Activated CD4-positive, alpha-beta T cell treated with anti-CD3 and anti-CD28 coated beads, Interleukin-10, Interleukin-2, amounts not matched to agents 100 ng/mL and 50 ng/mL, durations not matched to agents 16 hours and 8 hours (primary cell): ENCODE data around the gene ERI2.
"Not testable (repeated sequence)": the region's sequence is repeated elsewhere in the genome, so short reads cannot be mapped to it uniquely, and the experiment has no call there.

Experiments used
- DNase-seq: peaks from one replicate; pipeline ENCODE4 v3.0.0-alpha.2; 2020

ERI2 gene

DNA sequence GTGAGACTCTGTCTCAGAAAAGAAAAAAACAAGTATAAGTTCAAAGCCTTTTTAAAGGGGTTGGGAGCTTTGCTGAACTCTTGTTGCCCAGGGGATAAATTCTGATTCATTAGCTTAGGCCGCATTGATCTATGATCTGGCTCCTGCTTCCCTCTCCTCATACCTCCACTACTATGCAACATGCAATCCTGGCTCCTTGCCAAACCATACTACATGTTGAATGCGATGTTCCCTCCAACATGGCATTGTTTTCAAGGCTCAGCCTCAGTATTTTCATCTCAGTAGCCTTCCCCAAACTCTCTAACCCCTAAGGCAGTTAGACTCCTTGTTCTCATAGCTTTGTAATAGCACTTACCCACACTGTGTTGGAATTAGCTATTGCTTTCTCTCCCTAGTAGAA lies 6.2 kb upstream of the ERI2 start:
- no peak for DNase-seq

DNA sequence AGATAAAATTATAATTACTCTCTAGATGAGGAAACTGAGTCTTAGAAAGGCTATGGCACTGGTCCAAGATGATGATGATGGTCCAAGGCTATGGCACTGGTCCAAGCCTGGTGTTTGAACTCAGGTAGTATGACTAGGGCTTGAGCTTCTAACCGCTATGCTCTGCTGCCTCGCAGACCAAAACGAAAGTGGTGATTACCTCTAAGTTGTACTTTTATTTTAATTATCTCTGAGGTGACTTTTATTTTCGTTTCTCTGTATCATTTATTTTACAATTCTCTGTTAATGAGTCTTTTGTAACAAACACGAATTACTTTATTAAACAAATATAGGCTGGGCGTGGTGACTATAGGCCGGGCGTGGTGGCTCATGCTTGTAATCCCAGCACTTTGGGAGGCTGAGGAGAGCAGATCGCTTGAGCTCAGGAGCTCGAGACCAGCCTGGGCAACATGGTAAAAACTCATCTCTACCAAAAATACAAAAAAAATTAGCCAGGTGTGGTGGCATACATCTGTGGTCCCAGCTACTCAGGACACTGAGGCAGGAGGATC lies 5.7 kb upstream of the ERI2 start:
- DNase-seq, result no peak

DNA sequence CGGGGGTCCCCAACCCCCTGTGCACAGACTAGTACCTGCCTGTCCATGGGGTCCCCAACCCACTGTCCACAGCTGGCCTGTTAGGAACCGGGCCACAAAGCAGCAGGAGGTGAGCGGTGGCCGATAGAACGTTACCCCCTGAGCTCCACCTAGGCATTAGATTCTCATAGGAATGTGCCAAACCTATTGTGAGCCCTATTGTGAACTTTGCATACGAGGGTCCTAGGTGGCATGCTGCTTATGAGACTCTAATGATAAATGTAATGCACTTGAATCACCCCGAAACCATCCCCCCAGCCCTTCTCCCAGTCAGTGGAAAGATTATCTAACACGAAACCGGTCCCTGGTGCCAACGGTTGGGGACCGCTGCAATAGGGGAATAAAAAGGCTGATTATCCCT lies 1.6 kb upstream of the ERI2 start:
- DNase-seq, result no peak

DNA sequence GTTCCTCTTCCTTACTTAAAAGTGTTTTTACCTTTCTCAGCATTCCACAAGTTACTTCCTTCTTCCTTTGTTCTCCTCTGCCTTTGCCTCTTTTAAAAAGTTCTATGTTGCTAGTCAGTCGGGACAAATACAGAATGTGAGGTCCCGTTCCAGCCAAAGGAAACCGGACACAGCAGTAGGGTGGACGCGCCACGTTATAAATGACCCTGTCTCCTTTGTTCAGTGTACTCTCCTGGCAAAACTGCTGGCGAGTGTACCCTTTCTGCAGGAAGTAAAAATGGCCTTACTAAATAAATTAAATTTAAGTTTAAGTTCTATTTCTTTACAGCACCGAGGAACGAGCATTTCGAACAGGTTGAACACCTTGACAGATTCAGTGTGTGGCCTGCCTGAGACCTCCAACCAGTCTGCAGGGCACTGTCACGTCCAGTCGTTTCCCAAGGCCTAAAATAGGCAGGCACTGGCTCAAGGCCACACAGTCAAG lies 546 bp downstream of the ERI2 start:
- DNase-seq, result not testable (repeated sequence)

DNA sequence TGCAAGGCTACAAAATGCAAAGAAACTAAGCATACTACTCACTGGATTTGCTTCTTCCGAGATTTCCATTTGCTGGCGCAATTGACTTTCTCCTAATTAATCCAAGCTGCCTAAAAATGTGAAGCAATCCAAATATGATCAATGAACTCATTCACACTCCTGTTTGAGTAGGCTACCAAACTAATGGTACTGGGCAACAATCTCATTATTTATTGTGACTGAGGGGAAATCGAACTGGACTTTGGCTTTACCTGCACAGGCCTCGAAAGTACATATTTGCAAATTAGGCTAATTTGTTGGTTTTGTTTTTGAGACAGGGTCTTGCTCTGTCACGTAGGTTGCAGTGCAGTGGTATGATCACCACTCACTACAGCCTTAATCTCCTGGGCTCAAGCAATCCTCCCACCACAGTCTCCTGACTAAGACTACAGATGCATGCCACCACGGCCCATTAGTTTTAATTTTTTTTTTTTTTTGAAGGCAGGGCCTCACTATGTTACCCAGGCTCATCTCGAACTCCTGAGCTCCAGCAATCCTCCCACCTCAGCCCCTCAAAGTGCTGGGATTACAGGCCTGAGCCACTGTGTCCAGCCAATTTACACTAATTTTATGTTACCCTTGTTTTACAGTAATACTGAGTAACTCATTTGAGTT lies 2.6 kb downstream of the ERI2 start:
- no peak for DNase-seq

DNA sequence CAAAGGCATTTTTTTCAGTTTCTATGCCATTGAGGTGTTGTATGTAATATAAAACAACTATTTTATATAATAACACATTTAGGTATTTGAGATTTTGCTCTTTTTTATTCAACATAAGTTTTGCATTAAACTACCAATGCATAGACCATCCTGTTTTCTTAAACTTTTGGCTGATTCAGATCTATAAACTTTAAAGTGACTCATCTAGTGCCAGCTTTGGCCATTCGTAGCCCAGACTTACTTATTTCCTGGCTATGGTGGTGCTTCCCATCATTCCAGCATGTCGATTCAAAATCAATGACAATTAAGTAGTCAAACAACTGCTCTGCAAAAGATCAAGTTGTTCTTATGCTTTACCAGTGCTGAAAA lies 3.1 kb downstream of the ERI2 start:
- no peak for DNase-seq

DNA sequence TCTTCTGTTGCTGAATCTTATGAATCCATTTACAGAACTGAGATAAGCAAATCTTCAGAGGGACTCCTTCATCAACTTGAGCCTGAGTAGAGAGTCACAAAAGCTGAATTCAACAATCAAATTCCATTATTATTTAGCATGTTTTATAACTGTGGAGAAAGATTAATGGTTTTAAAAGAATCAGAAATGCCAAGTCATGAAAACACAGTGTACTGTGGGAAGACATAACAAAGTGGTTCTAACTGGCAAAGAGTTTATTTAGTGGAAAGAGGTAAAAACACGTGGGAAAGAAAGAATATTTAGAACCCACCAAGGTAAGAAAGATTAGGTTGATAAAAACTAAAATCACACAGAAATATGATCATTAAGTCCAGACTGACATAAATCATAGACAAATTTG lies 5.0 kb downstream of the ERI2 start:
- DNase-seq, result no peak

DNA sequence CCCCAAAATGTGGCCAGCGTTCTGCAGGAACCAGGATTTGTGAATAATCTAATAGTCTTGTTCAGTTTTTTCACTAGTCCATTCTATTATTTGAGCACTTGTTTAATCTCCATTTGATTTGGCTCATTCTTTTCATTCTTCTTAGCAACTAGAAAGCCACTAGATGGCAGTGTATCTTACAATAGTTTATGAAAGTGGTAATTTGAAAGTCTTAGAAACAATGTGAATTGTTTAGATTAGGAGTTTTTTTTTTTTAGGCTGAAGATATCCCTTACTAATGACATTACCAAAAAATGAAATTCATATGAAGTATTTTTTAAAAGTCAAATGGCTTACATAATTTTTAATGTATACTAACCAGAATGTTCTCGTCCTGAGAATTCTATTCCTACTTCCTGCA lies 6.7 kb downstream of the ERI2 start:
- no peak for DNase-seq

DNA sequence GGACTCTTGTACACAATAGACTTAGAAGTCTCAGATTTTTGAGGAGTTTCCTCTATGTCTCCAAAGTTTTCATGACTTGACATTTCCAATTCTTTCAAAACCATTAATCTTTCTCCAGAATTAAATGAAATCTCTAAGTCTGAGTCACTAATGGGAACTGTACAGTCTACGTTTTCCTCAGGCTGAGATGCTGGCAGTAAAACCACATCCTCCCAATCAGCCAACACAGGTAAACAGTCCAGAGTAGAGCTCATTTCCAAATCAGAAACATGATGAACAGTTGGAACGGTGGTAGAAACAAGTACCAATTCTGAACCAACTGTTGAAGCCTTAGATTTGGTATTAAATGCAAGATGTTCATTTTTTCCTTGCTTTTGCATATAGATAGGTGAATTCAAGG lies 7.9 kb downstream of the ERI2 start:
- DNase-seq, result no peak

DNA sequence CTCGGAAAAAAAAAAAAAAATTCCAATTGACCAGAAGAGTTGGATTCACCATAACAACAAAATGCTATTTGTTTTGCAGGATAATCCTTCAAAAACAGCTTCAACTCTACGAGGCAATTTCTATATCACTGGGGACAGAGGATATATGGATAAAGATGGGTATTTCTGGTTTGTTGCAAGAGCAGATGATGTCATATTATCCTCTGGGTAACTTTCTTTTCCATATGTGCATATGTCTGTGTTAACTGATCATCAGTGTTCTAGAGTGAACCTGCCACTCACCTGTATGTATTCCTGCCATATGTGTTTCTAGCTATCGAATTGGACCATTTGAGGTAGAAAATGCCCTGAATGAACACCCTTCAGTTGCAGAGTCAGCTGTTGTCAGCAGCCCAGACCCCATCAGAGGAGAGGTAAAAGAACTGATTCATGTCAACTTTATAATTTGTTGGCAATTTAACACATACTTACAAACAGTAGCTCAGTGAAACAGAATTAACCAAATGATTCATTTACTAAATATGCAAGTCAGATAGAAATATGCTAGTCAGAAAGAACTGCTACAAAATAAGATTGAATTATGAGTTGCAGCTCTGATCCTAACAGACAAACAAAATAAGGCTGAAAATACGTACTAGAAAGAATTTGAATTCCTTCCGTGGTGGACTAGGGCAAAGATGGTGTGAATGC lies 14.2 kb downstream of the ERI2 start:
- no peak for DNase-seq

DNA sequence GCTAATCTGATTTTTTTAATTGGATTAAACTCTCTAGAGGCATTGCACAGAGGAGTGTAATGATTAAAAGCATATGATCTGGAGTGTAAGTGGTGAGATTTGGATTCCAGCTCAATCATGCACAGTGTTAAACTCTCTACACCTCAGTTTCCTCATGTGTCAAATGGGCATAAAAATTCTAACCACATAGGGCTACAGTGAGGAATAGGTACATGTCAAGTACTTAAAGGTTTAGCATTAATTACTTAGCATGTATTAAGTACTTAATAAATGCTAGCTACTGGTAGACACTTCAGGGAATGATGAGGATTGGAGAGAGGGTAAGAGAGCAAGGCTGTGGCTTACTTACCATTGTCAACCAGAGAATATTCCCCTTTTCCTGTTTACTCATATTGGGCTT lies 17.1 kb downstream of the ERI2 start:
- DNase-seq, result no peak

DNA sequence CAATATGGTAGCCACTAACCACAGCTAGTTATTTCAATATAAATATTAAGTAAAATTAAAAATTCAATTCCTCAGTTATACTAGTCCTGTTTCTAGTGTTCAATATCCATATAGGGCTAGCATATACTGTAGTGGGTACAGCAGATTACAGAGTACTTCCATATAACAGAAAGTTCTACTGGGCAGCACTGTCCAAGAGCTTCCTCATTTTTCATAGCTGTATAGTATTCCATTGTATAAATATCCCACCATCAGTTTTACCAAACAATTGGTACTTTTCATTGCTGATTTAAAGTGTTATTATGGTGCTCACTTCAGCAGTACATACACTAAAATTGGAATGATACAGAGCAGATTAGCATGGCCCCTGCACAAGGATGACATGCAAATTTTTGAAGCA lies 22.1 kb downstream of the ERI2 start:
- no peak for DNase-seq

DNA sequence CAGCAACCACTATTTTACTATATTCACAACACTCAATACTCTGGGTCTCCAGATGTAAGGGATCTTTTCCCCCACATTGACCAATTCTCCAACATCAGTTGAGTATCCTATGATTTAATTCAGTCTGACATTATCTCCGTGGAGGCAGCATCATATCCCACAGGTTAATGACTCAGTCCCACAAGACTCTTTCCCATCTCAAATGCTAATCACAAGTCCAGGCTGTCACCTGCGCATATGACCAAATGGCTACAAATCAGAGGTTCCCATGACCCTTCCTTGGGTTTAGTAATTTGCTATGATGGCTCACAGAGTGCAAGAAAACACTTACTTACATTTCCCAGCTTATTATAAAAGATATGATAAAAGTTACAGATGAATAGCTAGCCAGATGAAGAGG lies 23.8 kb downstream of the ERI2 start:
- no peak for DNase-seq

DNA sequence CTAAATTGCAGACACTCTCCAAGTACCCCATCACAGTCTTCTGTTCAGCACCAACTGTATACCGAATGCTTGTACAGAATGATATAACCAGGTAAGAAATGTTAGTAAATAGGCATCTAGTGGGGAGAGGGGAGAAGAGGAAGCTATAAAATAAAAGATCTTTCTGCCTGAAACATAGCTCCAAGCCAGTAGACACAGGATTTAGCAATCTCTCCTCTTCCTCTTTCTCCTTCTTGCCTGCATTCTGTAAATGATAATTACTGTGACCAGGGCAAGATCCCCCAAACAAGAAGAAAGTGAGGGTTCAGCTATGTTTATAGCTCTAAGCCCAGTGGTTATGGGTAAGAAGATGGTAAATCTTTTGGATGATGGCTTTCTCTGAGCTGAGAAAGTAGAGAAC lies 24.6 kb downstream of the ERI2 start:
- DNase-seq, result no peak

DNA sequence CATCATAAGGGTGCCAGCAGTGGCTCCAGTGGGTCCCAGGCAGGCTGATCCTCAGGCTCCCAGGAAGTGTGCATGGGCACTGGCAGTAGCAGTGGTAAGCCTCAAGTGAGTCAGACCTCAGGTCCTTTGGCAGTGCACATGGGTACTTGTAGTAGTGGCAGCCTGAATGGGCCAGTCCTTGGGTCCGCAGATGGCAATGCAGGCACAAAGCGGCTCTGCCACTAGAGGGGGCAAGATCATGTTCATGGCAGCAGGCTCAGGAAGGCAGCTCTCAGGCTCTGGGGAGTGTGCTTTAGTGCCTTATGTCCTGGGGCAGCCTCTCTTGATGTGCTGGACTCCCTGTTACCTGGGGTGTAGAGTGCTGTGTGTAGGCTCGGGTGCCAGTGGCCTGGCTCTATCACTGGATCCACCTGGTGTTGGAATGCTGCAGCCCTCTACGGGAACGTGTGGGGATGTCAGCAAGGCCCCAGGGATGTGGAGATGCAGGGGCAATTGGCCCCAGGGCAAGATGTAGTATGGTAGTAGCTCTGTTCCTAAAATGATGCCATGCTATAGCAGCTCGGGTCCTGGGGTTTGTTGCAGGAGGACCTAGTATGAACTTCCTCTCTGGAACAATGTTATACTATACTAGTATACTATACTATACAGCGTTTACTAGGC lies 31.4 kb downstream of the ERI2 start:
- DNase-seq, result peak; percentile 78

DNA sequence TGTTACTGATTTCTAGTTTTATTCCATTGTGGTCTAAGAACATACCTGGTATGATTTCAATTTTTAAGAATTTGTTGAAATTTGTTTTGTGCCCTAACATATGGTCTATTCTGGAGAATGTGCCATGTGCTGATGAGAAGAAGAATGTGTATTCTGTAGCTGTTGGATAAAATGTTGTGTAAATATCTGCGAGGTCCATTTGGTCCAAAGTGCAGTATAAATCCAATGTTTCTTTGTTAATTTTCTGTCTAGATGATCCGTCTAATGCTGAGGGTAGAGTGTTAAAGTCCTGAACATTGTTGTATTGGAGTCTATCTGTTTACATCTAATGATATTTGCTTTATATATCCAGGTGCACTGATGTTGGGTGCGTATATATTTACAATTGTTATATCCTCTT lies 32.6 kb downstream of the ERI2 start:
- no peak for DNase-seq

DNA sequence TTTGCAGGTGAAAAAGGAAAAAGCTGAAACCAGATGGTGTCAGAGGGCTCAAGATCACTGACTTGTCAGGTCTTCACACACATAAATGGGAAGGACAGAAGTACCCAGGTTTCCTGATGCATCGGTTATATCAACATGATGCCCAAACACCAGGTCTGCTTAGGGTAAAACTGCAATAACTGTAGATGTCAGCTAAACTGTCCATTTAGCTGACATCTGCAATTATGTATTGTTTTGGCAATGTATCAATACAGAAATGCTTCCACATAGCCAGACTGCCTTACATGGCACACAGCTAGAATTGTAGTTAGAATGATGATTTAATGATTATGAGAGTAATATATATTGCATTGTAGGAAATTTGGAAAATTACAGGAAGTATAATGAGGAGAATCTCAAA lies 37.5 kb downstream of the ERI2 start:
- no peak for DNase-seq

DNA sequence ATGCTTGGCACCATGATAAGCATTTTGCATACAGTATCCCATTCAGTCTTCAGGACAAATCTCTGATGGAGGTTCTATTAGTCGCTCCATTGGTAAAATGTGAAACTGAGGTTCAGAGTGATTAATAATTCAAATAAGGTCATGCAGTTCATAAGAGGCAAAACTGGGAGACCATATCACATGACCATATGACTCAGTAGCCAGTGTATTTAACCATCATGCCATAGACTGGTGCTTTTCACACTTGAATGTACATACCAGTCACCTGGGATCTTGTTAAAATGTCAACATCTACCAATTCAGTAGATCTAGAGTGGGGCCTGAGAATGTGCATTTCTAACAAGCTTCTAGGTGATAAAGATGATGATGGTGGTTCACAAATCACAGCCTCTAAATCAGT lies 38.2 kb downstream of the ERI2 start:
- DNase-seq, result no peak

DNA sequence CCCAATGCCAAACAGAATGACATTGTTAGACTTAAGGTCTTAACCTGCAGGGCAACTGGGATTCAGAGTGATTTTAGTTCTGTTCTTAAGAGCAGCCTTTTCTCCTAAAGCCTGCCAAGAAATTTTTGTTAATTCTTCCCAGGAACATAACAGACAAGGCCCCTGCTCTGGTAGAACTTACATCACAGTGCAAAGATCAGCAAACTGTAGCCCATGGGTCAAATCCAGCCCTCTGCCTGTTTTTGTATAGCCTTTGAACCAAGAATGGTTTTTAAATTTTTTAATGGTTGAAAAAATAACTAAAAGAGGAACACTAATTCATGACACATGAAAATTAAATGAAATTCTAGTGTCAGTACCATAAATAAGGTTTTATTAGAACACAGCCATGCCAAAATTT lies 38.7 kb downstream of the ERI2 start:
- DNase-seq, result no peak

DNA sequence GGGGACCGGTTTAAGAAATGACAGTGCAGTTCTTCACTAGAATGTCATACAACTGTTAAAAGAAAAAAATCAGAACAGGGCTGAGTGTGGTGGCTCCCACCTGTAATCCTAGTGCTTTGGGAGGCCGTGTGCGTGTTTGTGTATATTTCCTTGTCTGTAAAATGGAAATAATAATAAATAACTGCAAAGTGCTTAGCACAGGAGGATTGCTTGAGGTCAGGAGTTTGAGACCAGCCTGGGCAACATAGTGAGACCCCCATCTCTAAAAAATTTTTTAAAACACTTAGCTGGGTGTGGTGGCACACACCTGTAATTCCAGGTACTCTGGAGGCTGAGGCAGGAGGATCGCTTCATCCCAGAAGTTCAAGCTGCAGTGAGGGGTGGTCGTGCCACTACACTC lies 40.0 kb downstream of the ERI2 start:
- DNase-seq, result no peak

DNA sequence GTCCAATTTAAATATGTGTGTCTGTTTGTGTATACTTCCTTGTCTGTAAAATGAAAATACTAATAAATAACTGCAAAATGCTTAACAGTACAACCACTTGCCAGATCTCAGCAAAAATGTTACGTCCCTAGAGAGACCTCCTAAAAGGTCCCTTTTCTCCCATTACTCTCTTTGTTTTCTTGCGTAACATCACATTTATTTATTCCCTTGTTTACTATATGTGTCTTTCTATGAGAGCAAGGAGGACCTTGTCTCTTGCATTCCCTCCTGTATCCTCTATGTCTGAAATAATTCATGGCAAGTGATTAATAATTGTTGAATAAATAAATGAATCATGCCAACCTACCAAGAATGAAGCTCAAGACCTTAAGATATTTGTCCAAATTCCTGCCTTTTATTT lies 40.5 kb downstream of the ERI2 start:
- no peak for DNase-seq

DNA sequence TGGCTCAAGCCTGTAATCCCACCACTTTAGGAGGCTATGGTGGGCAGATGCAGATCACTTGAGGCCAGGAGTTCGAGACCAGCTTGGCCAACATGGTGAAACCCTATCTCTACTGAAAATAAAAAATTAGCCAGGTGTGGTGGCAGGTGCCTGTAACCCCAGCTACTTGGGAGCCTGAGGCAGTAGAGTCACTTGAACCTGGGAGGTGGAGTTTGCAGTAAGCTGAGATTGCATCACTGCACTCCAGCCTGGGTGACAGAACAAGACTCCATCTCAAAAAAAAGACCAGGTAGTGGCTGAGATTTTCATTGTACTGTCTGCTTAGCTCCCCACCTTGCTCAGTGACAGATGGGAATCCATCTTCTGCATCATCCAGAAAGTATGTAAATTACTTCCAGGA lies 41.8 kb downstream of the ERI2 start:
- not testable (repeated sequence) for DNase-seq

DNA sequence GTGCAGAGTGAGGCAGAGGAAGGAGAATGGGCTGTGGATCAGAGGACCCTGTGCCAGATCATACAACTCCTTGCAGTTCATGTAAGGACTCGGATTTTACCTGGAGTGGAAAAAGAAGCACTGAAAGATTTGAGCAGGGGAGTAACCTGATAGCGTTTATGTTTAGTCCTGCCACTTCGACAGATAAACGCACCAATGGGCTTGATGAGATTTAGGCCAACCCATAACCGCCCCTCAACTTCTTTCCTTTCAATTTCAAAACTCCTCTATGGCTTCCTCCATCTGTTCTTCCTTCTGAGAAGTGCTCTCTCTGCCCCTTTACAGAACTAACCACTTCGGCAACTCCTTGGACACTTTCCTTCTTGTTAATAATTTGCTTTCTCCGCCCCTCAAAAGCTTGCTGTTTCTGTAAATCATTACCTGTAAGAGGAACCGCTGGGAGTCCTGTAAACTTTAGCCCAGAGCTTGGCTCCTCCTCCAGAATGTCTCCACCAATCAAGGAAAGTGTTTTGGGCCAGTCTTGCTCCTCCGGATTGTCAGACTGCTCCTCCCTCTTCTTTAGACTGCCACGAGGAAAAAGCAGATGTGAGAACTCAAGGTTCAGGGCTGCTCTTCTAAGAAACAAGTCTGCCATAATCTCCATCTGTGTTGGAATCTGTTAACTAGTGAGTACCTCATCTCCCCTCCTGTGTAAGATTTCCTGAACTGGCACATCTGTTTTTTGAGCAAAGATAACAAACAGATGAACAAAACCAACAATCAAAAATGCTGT lies 42.6 kb downstream of the ERI2 start, which contains the start of gene ACSM3:
ACSM3 (plus strand) TSS at position 554 of the 772 bp plus-strand sequence. CDS start 6,021 bp downstream, outside the sequence.
- peak; percentile 79 for DNase-seq
